Neutrophil (primary cell): Measurements from ENCODE around the gene PTPRE.

Experiments
- H3K27ac ChIP-seq: fragments of 200-600 bp; sonication (generic); 2 replicates; pipeline ENCODE4 v1.5.1; 2016; ENCODE audit warnings: mild to moderate bottlenecking, moderate library complexity
- H3K27me3 ChIP-seq: fragments of 200-600 bp; sonication (generic); 2 replicates; pipeline ENCODE4 v1.6.0; 2016; ENCODE audit warnings: mild to moderate bottlenecking
- H3K36me3 ChIP-seq: fragments of 200-600 bp; sonication (generic); 2 replicates; pipeline ENCODE4 v1.5.1; 2017
- H3K4me1 ChIP-seq, 2 experiments: fragments of 200-600 bp in 1 of 2; sonication (generic) in 1 of 2; 1 replicate in 1 of 2; 2 replicates in 1 of 2; pipeline versions ENCODE4 v1.5.1 to v1.6.1; 2013 to 2016; ENCODE audit warnings: low read depth in 1 of 2, low read length in 1 of 2, mild to moderate bottlenecking in 1 of 2, moderate library complexity in 1 of 2; ENCODE audit not compliant: control insufficient read depth in 1 of 2, insufficient read depth in 1 of 2
- H3K4me3 ChIP-seq, 2 experiments: fragments of 200-600 bp in 1 of 2; sonication (generic) in 1 of 2; 1 replicate in 1 of 2; 2 replicates in 1 of 2; pipeline ENCODE4 v1.5.1; 2013 to 2016; ENCODE audit warnings: low read depth in 1 of 2, low read length in 1 of 2, mild to moderate bottlenecking in 1 of 2, moderate library complexity in 1 of 2
- H3K9me3 ChIP-seq: fragments of 200-600 bp; sonication (generic); 2 replicates; pipeline ENCODE4 v1.5.1; 2016
- CTCF ChIP-seq: fragments of 200-600 bp; sonication (generic); IDR thresholded peaks from 2 replicates; pipeline ENCODE4 v1.5.1; 2016; ENCODE audit warnings: antibody characterized with exemption

PTPRE gene

GRCh38 chr10:127979045-127979444 is 72.1 kb downstream of the PTPRE start:
- peak overlapping the region; percentile 63 for H3K27ac ChIP-seq
- H3K4me3 ChIP-seq: no peak overlapping the region
- no peaks in the 10 kb centered on the region for H3K9me3 ChIP-seq
- peaks cover 54 to 56% of the 10 kb centered on the region in 2 experiments for H3K4me1 ChIP-seq
- H3K27me3 ChIP-seq: no peaks in the 10 kb centered on the region
- H3K36me3 ChIP-seq: no peaks in the 10 kb centered on the region
- TF ChIP-seq CTCF: no peak

- Histone ChIP-seq H3K9me3 (no peaks in the 10 kb centered on the region), H3K4me3 (no peak overlapping the region), H3K27me3 (no peaks in the 10 kb centered on the region), H3K27ac (peak overlapping the region; percentile 63), H3K4me1 (peaks cover 52 to 54% of the 10 kb centered on the region in 2 experiments), H3K36me3 (no peaks in the 10 kb centered on the region)
- TF ChIP-seq CTCF: no peak
These were observed 72.7 kb downstream of the PTPRE start for GRCh38 chr10:127979566-127979965.

GRCh38 chr10:127980898-127981297 is 74.0 kb downstream of the PTPRE start:
- Histone ChIP-seq H3K27ac (no peak overlapping the region), H3K27me3 (no peaks in the 10 kb centered on the region), H3K9me3 (no peaks in the 10 kb centered on the region), H3K36me3 (no peaks in the 10 kb centered on the region), H3K4me3 (no peak overlapping the region), H3K4me1 (peaks cover 40 to 46% of the 10 kb centered on the region in 2 experiments)
- TF ChIP-seq CTCF: no peak

- Histone ChIP-seq H3K4me1 (peaks cover 25 to 31% of the 10 kb centered on the region in 2 experiments), H3K27me3 (no peaks in the 10 kb centered on the region), H3K27ac (no peak overlapping the region), H3K9me3 (no peaks in the 10 kb centered on the region), H3K4me3 (no peak overlapping the region), H3K36me3 (no peaks in the 10 kb centered on the region)
- TF ChIP-seq CTCF: no peak
These were observed 75.7 kb downstream of the PTPRE start for GRCh38 chr10:127982601-127983000.

GRCh38 chr10:127983344-127984100 is 76.6 kb downstream of the PTPRE start:
- TF ChIP-seq CTCF: no peak
- no peak overlapping the region for H3K27ac ChIP-seq
- peaks cover 25 to 31% of the 10 kb centered on the region in 2 experiments for H3K4me1 ChIP-seq
- H3K27me3 ChIP-seq: no peaks in the 10 kb centered on the region
- no peak overlapping the region for H3K4me3 ChIP-seq
- H3K9me3 ChIP-seq: no peaks in the 10 kb centered on the region
- H3K36me3 ChIP-seq: no peaks in the 10 kb centered on the region
